Left hindlimb (tissue), 1 donor: Measurements from ENCODE around the gene DNAH1.

Experiments used
- DNase-seq: peaks from one replicate; pipeline ENCODE4 v3.0.0-alpha.2; 2018

The DNAH1 gene

GRCh38 chr3:52437326-52438103 is 121.4 kb downstream of the DNAH1 start:
- no peak for DNase-seq

- DNase-seq = no peak
Measured at GRCh38 chr3:52438104-52438376, 121.9 kb downstream of the DNAH1 start.

GRCh38 chr3:52438579-52439425 is 122.7 kb downstream of the DNAH1 start:
- no peak for DNase-seq

GRCh38 chr3:52439426-52440248 is 123.5 kb downstream of the DNAH1 start:
- no peak for DNase-seq

- no peak for DNase-seq
Measured at GRCh38 chr3:52440249-52440551, 124.1 kb downstream of the DNAH1 start.

- DNase-seq = no peak
Measured at GRCh38 chr3:52440671-52441070, 124.6 kb downstream of the DNAH1 start.

- no peak for DNase-seq
Measured at GRCh38 chr3:52441091-52441771, 125.1 kb downstream of the DNAH1 start.

- no peak for DNase-seq
Measured at GRCh38 chr3:52441772-52442332, 125.7 kb downstream of the DNAH1 start.

- no peak for DNase-seq
Measured at GRCh38 chr3:52442409-52443267, 126.5 kb downstream of the DNAH1 start.

- no peak for DNase-seq
Measured at GRCh38 chr3:52443268-52443610, 127.1 kb downstream of the DNAH1 start.

- DNase-seq = no peak
Measured at GRCh38 chr3:52443791-52444687, 127.9 kb downstream of the DNAH1 start.

GRCh38 chr3:52444860-52445793 is 129.0 kb downstream of the DNAH1 start, which contains the start of gene SEMA3G:
Gene SEMA3G (minus strand): TSS chr3:52445103. CDS start chr3:52445027, 76 bp downstream.
- DNase-seq = peak; percentile 67

- no peak for DNase-seq
Measured at GRCh38 chr3:52446042-52446441, 129.9 kb downstream of the DNAH1 start.

- no peak for DNase-seq
Measured at GRCh38 chr3:52446631-52447511, 130.8 kb downstream of the DNAH1 start.

GRCh38 chr3:52447512-52448355 is 131.6 kb downstream of the DNAH1 start:
- peak; percentile 33 for DNase-seq
